ENCODE data around the gene LRRC23.
"Not testable (repeated sequence)": the region's sequence is repeated elsewhere in the genome, so short reads cannot be mapped to it uniquely, and the experiment has no call there.

The LRRC23 gene

GRCh38 chr12:6904280-6905276 is at the start of gene LRRC23:
Gene LRRC23 (plus strand): TSS chr12:6904822. CDS start chr12:6905634, 812 bp downstream.
- peak; percentile 89 for DNase-seq (ENCODE audit: low read depth, low spot score)

GRCh38 chr12:6855322-6855721 is 49.3 kb upstream of the LRRC23 start:
- no peak for DNase-seq (ENCODE audit: low read depth, low spot score)

GRCh38 chr12:6858799-6859198 is 45.8 kb upstream of the LRRC23 start:
- no peak for DNase-seq (ENCODE audit: low read depth, low spot score)

GRCh38 chr12:6860116-6860515 is 44.5 kb upstream of the LRRC23 start:
- DNase-seq (ENCODE audit: low read depth, low spot score), result no peak

- no peak for DNase-seq (ENCODE audit: low read depth, low spot score)
These were observed 43.7 kb upstream of the LRRC23 start for GRCh38 chr12:6860942-6861341.

GRCh38 chr12:6861391-6861790 is 43.2 kb upstream of the LRRC23 start:
- no peak for DNase-seq (ENCODE audit: low read depth, low spot score)

GRCh38 chr12:6863033-6863432 is 41.6 kb upstream of the LRRC23 start:
- DNase-seq (ENCODE audit: low read depth, low spot score), result no peak

- no peak for DNase-seq (ENCODE audit: low read depth, low spot score)
These were observed 40.9 kb upstream of the LRRC23 start for GRCh38 chr12:6863586-6864321.

- not testable (repeated sequence) for DNase-seq (ENCODE audit: low read depth, low spot score)
These were observed 39.3 kb upstream of the LRRC23 start for GRCh38 chr12:6865307-6865706.

- no peak for DNase-seq (ENCODE audit: low read depth, low spot score)
These were observed 38.3 kb upstream of the LRRC23 start for GRCh38 chr12:6866163-6866919.

GRCh38 chr12:6866920-6867412 is 37.7 kb upstream of the LRRC23 start:
- DNase-seq (ENCODE audit: low read depth, low spot score), result no peak

GRCh38 chr12:6867413-6868210 is 37.0 kb upstream of the LRRC23 start, which contains the start of gene TPI1:
Gene TPI1 (plus strand): TSS chr12:6867531. CDS start chr12:6867567, 36 bp downstream.
- no peak for DNase-seq (ENCODE audit: low read depth, low spot score)

- DNase-seq (ENCODE audit: low read depth, low spot score), result no peak
These were observed 36.2 kb upstream of the LRRC23 start for GRCh38 chr12:6868211-6869048.

GRCh38 chr12:6869049-6870021 is 35.3 kb upstream of the LRRC23 start:
- no peak for DNase-seq (ENCODE audit: low read depth, low spot score)

GRCh38 chr12:6870304-6870703 is 34.3 kb upstream of the LRRC23 start:
- DNase-seq (ENCODE audit: low read depth, low spot score), result not testable (repeated sequence)

GRCh38 chr12:6871052-6871957 is 33.3 kb upstream of the LRRC23 start:
- DNase-seq (ENCODE audit: low read depth, low spot score), result no peak
